ENCODE measurements around the gene TRIM28. TPM values are rescaled to one million over a fixed set of nuclear protein-coding genes. Genes with fewer than 3 reads are reported as not detected.

Gene TRIM28
- total RNA-seq, 1 donor from 2014 or later, result 351 TPM

GRCh38 chr19:58553799-58554493 is 10.1 kb downstream of the TRIM28 start:
- Histone ChIP-seq H4K20me1 (ENCODE audit: insufficient read depth, low read length) (peaks cover 50% of the 10 kb centered on the region), H2AFZ (ENCODE audit: low read depth, low read length) (no peak overlapping the region), H3K79me2 (ENCODE audit: insufficient read depth, low read length) (peaks cover 70% of the 10 kb centered on the region), H3K4me1 (ENCODE audit: insufficient read depth, low read length) (peaks cover 23% of the 10 kb centered on the region), H3K9ac (ENCODE audit: low read length) (peak overlapping the region; percentile 89), H3K27ac (ENCODE audit: low read depth, low read length) (peak overlapping the region; percentile 78), H3K27me3 (ENCODE audit: insufficient read depth, low read length) (no peaks in the 10 kb centered on the region), H3K4me2 (ENCODE audit: low read length) (peak overlapping the region; percentile 92), H3K9me3 (ENCODE audit: insufficient read depth, low read depth, low read length) (no peaks in the 10 kb centered on the region), H3K36me3 (ENCODE audit: insufficient read depth, low read length) (peaks cover 40% of the 10 kb centered on the region), H3K4me3 (ENCODE audit: insufficient read depth, low read depth, low read length) (peak overlapping the region; percentile 66)
- DNase-seq (ENCODE audit: low read depth) (no peak), FAIRE-seq (no peak)
- Mint-ChIP-seq H3K27me3 (ENCODE audit: low read depth, unreplicated experiment) (no peaks in the 10 kb centered on the region), H3K4me3 (ENCODE audit: unreplicated experiment) (peak overlapping the region; percentile 97), H3K4me1 (ENCODE audit: low read depth, unreplicated experiment) (peaks cover 27% of the 10 kb centered on the region), H3K27ac (ENCODE audit: unreplicated experiment) (peak overlapping the region; percentile 98), H3K36me3 (ENCODE audit: low read depth, unreplicated experiment) (peaks cover 24% of the 10 kb centered on the region), H3K9me3 (ENCODE audit: unreplicated experiment) (no peaks in the 10 kb centered on the region)
- no peak for TF ChIP-seq EZH2 (IDR thresholded peaks at IDR 0.05; ENCODE audit: insufficient read depth, low read length)

GRCh38 chr19:58554494-58555368 is 10.9 kb downstream of the TRIM28 start, which contains the start of gene CHMP2A:
Gene CHMP2A, minus strand, starts transcription at chr19:58555105. Its CDS starts 893 bp downstream, at chr19:58554212.
- TF ChIP-seq CTCF (IDR thresholded peaks at IDR 0.05; ENCODE audit: insufficient read depth, low read depth, low read length) (no peak), EZH2 (IDR thresholded peaks at IDR 0.05; ENCODE audit: insufficient read depth, low read length) (no peak)
- Mint-ChIP-seq H3K4me1 (ENCODE audit: low read depth, unreplicated experiment) (peaks cover 27% of the 10 kb centered on the region), H3K9me3 (ENCODE audit: unreplicated experiment) (no peaks in the 10 kb centered on the region), H3K27me3 (ENCODE audit: low read depth, unreplicated experiment) (no peaks in the 10 kb centered on the region), H3K4me3 (ENCODE audit: unreplicated experiment) (peak within 1 kb of the TSS; percentile 97), H3K27ac (ENCODE audit: unreplicated experiment) (peak within 1 kb of the TSS; percentile 98), H3K36me3 (ENCODE audit: low read depth, unreplicated experiment) (peaks cover 24% of the 10 kb centered on the region)
- no peaks in the 10 kb centered on the region for H3K27me3 ChIP-seq (ENCODE audit: insufficient read depth, low read length)
- H3K27ac ChIP-seq (ENCODE audit: low read depth, low read length), result peak within 1 kb of the TSS; percentile 78
- FAIRE-seq, result peak; percentile 32
- peaks cover 32% of the 10 kb centered on the region for H3K36me3 ChIP-seq (ENCODE audit: insufficient read depth, low read length)
- peak within 1 kb of the TSS; percentile 92 for H3K4me2 ChIP-seq (ENCODE audit: low read length)
- H3K9me3 ChIP-seq (ENCODE audit: insufficient read depth, low read depth, low read length), result no peaks in the 10 kb centered on the region
- peak within 1 kb of the TSS; percentile 62 for H2AFZ ChIP-seq (ENCODE audit: low read depth, low read length)
- H3K79me2 ChIP-seq (ENCODE audit: insufficient read depth, low read length), result peaks cover 62% of the 10 kb centered on the region
- H3K4me1 ChIP-seq (ENCODE audit: insufficient read depth, low read length), result peaks cover 28% of the 10 kb centered on the region
- H3K9ac ChIP-seq (ENCODE audit: low read length), result peak within 1 kb of the TSS; percentile 89
- H4K20me1 ChIP-seq (ENCODE audit: insufficient read depth, low read length), result peaks cover 42% of the 10 kb centered on the region
- H3K4me3 ChIP-seq (ENCODE audit: insufficient read depth, low read depth, low read length), result peak within 1 kb of the TSS; percentile 66
- peak; percentile 90 for DNase-seq (ENCODE audit: low read depth)

GRCh38 chr19:58555369-58555885 is 11.6 kb downstream of the TRIM28 start:
- peaks cover 21% of the 10 kb centered on the region for H3K36me3 Mint-ChIP-seq (ENCODE audit: low read depth, unreplicated experiment)
- no peaks in the 10 kb centered on the region for H3K27me3 Mint-ChIP-seq (ENCODE audit: low read depth, unreplicated experiment)
- H3K9me3 Mint-ChIP-seq (ENCODE audit: unreplicated experiment), result no peaks in the 10 kb centered on the region
- no peak for DNase-seq (ENCODE audit: low read depth)
- Histone ChIP-seq H3K4me2 (ENCODE audit: low read length) (peak overlapping the region; percentile 92), H3K79me2 (ENCODE audit: insufficient read depth, low read length) (peaks cover 55% of the 10 kb centered on the region), H2AFZ (ENCODE audit: low read depth, low read length) (peak overlapping the region; percentile 62), H3K36me3 (ENCODE audit: insufficient read depth, low read length) (peaks cover 28% of the 10 kb centered on the region), H3K9me3 (ENCODE audit: insufficient read depth, low read depth, low read length) (no peaks in the 10 kb centered on the region), H3K27me3 (ENCODE audit: insufficient read depth, low read length) (no peaks in the 10 kb centered on the region), H4K20me1 (ENCODE audit: insufficient read depth, low read length) (peaks cover 35% of the 10 kb centered on the region), H3K4me1 (ENCODE audit: insufficient read depth, low read length) (peaks cover 32% of the 10 kb centered on the region), H3K27ac (ENCODE audit: low read depth, low read length) (peak overlapping the region; percentile 78), H3K4me3 (ENCODE audit: insufficient read depth, low read depth, low read length) (peak overlapping the region; percentile 66), H3K9ac (ENCODE audit: low read length) (peak overlapping the region; percentile 89)
- H3K27ac Mint-ChIP-seq (ENCODE audit: unreplicated experiment), result peak overlapping the region; percentile 98
- H3K4me1 Mint-ChIP-seq (ENCODE audit: low read depth, unreplicated experiment), result peaks cover 30% of the 10 kb centered on the region
- TF ChIP-seq CTCF (IDR thresholded peaks at IDR 0.05; ENCODE audit: insufficient read depth, low read depth, low read length) (no peak), EZH2 (IDR thresholded peaks at IDR 0.05; ENCODE audit: insufficient read depth, low read length) (no peak)
- no peak for FAIRE-seq
- peak overlapping the region; percentile 97 for H3K4me3 Mint-ChIP-seq (ENCODE audit: unreplicated experiment)
